Measurements from ENCODE around the gene SLC34A3. TPM values are rescaled to one million over a fixed set of nuclear protein-coding genes. Genes with fewer than 3 reads are reported as not detected.
A peak's percentile ranks its signal among the peaks of the same experiment; 100 is the strongest.

Gene SLC34A3
- total RNA-seq, 1 donor from 2014 or later = not detected

- H3K27ac ChIP-seq (replicated peaks) = no peak overlapping the region
- DNase-seq = no peak
- H3K36me3 ChIP-seq = peaks cover 30% of the 10 kb centered on the region
- peaks cover 96% of the 10 kb centered on the region for H3K4me1 ChIP-seq
- TF ChIP-seq CTCF (IDR thresholded peaks at IDR 0.05; ENCODE audit: borderline replicate concordance) = no peak
- no peaks in the 10 kb centered on the region for H3K9me3 ChIP-seq (replicated peaks)
- intact Hi-C loops (cut with micrococcal nuclease) = no loop called here
- no peak overlapping the region for H3K4me3 ChIP-seq
- H3K27me3 ChIP-seq (ENCODE audit: low read depth) = peaks cover 3% of the 10 kb centered on the region
Measured at GRCh38 chr9:137273095-137273490, 42.4 kb downstream of the SLC34A3 start.

GRCh38 chr9:137273611-137274320 is 43.1 kb downstream of the SLC34A3 start:
- peaks cover 96% of the 10 kb centered on the region for H3K4me1 ChIP-seq
- DNase-seq = no peak
- H3K9me3 ChIP-seq (replicated peaks) = no peaks in the 10 kb centered on the region
- intact Hi-C loops (cut with micrococcal nuclease) = no loop called here
- H3K27me3 ChIP-seq (ENCODE audit: low read depth) = peaks cover 6% of the 10 kb centered on the region
- no peak overlapping the region for H3K4me3 ChIP-seq
- H3K36me3 ChIP-seq = peaks cover 31% of the 10 kb centered on the region
- peak overlapping the region; percentile 99 for H3K27ac ChIP-seq (replicated peaks)
- no peak for TF ChIP-seq CTCF (IDR thresholded peaks at IDR 0.05; ENCODE audit: borderline replicate concordance)

GRCh38 chr9:137275203-137275587 is 44.5 kb downstream of the SLC34A3 start:
- no peak for DNase-seq
- TF ChIP-seq CTCF (IDR thresholded peaks at IDR 0.05; ENCODE audit: borderline replicate concordance) = no peak
- H3K27ac ChIP-seq (replicated peaks) = peak overlapping the region; percentile 99
- no peak overlapping the region for H3K4me3 ChIP-seq
- H3K4me1 ChIP-seq = peaks cover 96% of the 10 kb centered on the region
- peaks cover 7% of the 10 kb centered on the region for H3K27me3 ChIP-seq (ENCODE audit: low read depth)
- no peaks in the 10 kb centered on the region for H3K9me3 ChIP-seq (replicated peaks)
- H3K36me3 ChIP-seq = peaks cover 41% of the 10 kb centered on the region
- intact Hi-C loops (cut with micrococcal nuclease) = no loop called here

GRCh38 chr9:137275588-137276472 is 45.1 kb downstream of the SLC34A3 start:
- TF ChIP-seq CTCF (IDR thresholded peaks at IDR 0.05; ENCODE audit: borderline replicate concordance) = no peak
- Histone ChIP-seq H3K9me3 (replicated peaks) (no peaks in the 10 kb centered on the region), H3K4me1 (peaks cover 96% of the 10 kb centered on the region), H3K27ac (replicated peaks) (peak overlapping the region; percentile 99), H3K27me3 (ENCODE audit: low read depth) (peaks cover 7% of the 10 kb centered on the region), H3K36me3 (peaks cover 39% of the 10 kb centered on the region), H3K4me3 (peak overlapping the region; percentile 73)
- no peak for DNase-seq
- intact Hi-C loops (cut with micrococcal nuclease) = no loop called here

GRCh38 chr9:137276473-137277328 is 46.0 kb downstream of the SLC34A3 start:
- Histone ChIP-seq H3K4me1 (peaks cover 94% of the 10 kb centered on the region), H3K27me3 (ENCODE audit: low read depth) (peaks cover 7% of the 10 kb centered on the region), H3K9me3 (replicated peaks) (no peaks in the 10 kb centered on the region), H3K4me3 (peak overlapping the region; percentile 73), H3K36me3 (peaks cover 36% of the 10 kb centered on the region), H3K27ac (replicated peaks) (peak overlapping the region; percentile 99)
- no peak for TF ChIP-seq CTCF (IDR thresholded peaks at IDR 0.05; ENCODE audit: borderline replicate concordance)
- DNase-seq = peak; percentile 89
- intact Hi-C loops (cut with micrococcal nuclease) = no loop called here
